Tibial nerve (tissue), 4 donors: ENCODE results near the gene NKAIN2. TPM values are rescaled to one million over a fixed set of nuclear protein-coding genes. Genes with fewer than 3 reads are reported as not detected.
"Not testable (repeated sequence)": the region's sequence is repeated elsewhere in the genome, so short reads cannot be mapped to it uniquely, and the experiment has no call there.

Experiments
- DNase-seq, 2 donors: peaks; one replicate each; pipeline ENCODE4 v3.0.0-alpha.2; 2019; ENCODE audit warnings: low spot score in 2 of 2
- H3K27ac ChIP-seq, 4 donors: fragments of 200-600 bp; sonication (generic) in 3 of 4; one replicate each; pipeline ENCODE4 v1.5.1; 2017 to 2019; ENCODE audit warnings: mild to moderate bottlenecking in 1 of 4
- H3K27me3 ChIP-seq, 2 donors: fragments of 200-600 bp; sonication (generic) in 1 of 2; one replicate each; pipeline versions ENCODE4 v1.5.1 to v1.6.0; 2017 to 2019
- H3K36me3 ChIP-seq, 3 donors: fragments of 200-600 bp; sonication (generic); one replicate each; pipeline ENCODE4 v1.5.1; 2018 to 2019
- H3K4me1 ChIP-seq, 4 donors: fragments of 200-600 bp; sonication (generic) in 3 of 4; one replicate each; pipeline ENCODE4 v1.5.1; 2017 to 2019
- H3K4me3 ChIP-seq, 4 donors: fragments of 200-600 bp; sonication (generic) in 3 of 4; one replicate each; pipeline ENCODE4 v1.5.1; 2017 to 2019; ENCODE audit warnings: mild to moderate bottlenecking in 1 of 4, moderate library complexity in 1 of 4
- H3K9me3 ChIP-seq, 4 donors: fragments of 200-600 bp; sonication (generic) in 3 of 4; one replicate each; pipeline ENCODE4 v1.5.1; 2017 to 2019
- CTCF ChIP-seq, 5 experiments: fragments of 200-600 bp in 3 of 5; fragments of 450-650 bp in 2 of 5; sonication (generic) in 3 of 5; IDR thresholded peaks; one replicate each; pipeline ENCODE4 v1.5.1; 2016 to 2019; ENCODE audit warnings: antibody characterized with exemption in 5 of 5, mild to moderate bottlenecking in 3 of 5, moderate library complexity in 2 of 5
- EP300 ChIP-seq, 2 donors: sonication (generic); formaldehyde crosslinking; IDR thresholded peaks; one replicate each; pipeline ENCODE4 v1.6.1; 2017; ENCODE audit warnings: antibody characterized with exemption in 2 of 2, mild to moderate bottlenecking in 1 of 2
- POLR2A ChIP-seq, 2 donors: fragments of 450-650 bp; IDR thresholded peaks; one replicate each; pipeline ENCODE4 v1.6.1; 2017; ENCODE audit warnings: antibody characterized with exemption in 2 of 2, mild to moderate bottlenecking in 2 of 2, moderate library complexity in 2 of 2
- WGBS, 2 donors: methylation state at CpG; one replicate each; pipeline ENCODE4 v1.1.5; 2018; 5-methylcytosine and 5-hydroxymethylcytosine counted together
- total RNA-seq, 4 donors: library from RNA; depleted of rRNA; stranded (reverse); fragments of >200 nt; gene quantifications; one replicate each; pipeline ENCODE4 v1.1.0, GENCODE V29; 2016

NKAIN2 gene
- total RNA-seq, 4 donors from 2014 or later: 8.1 to 20.8 (median 15.2) TPM

GRCh38 chr6:124722141-124722878 is 918.6 kb downstream of the NKAIN2 start:
- Histone ChIP-seq H3K27me3 (no peaks in the 10 kb centered on the region), H3K4me3 (no peak overlapping the region), H3K4me1 (peaks cover 0 to 3% (median 0%) of the 10 kb centered on the region in 4 donors), H3K9me3 (no peaks in the 10 kb centered on the region), H3K36me3 (no peaks in the 10 kb centered on the region), H3K27ac (no peak overlapping the region)
- 66 to 80% methylated on average over 3 of the region's 3 CpGs for WGBS, 2 donors
- TF ChIP-seq EP300 (IDR thresholded peaks at IDR 0.05): no peak
- no peak for TF ChIP-seq POLR2A (IDR thresholded peaks at IDR 0.05)
- TF ChIP-seq CTCF (IDR thresholded peaks at IDR 0.05): no peak
- no peak for DNase-seq

GRCh38 chr6:124723671-124724070 is 920.0 kb downstream of the NKAIN2 start:
- Histone ChIP-seq H3K36me3 (no peaks in the 10 kb centered on the region), H3K4me3 (no peak overlapping the region), H3K27me3 (no peaks in the 10 kb centered on the region), H3K9me3 (no peaks in the 10 kb centered on the region), H3K4me1 (peaks cover 0 to 3% (median 0%) of the 10 kb centered on the region in 4 donors), H3K27ac (no peak overlapping the region)
- no peak for DNase-seq
- TF ChIP-seq POLR2A (IDR thresholded peaks at IDR 0.05): no peak
- no peak for TF ChIP-seq CTCF (IDR thresholded peaks at IDR 0.05)
- no peak for TF ChIP-seq EP300 (IDR thresholded peaks at IDR 0.05)

GRCh38 chr6:124737804-124738203 is 934.1 kb downstream of the NKAIN2 start:
- H3K9me3 ChIP-seq, H3K4me1 ChIP-seq, DNase-seq, H3K4me3 ChIP-seq, H3K27ac ChIP-seq, H3K36me3 ChIP-seq, H3K27me3 ChIP-seq: not testable (repeated sequence)
- WGBS, 2 donors: 79 to 94% methylated on average over 1 of the region's 1 CpG

- H3K27ac ChIP-seq: no peak overlapping the region
- H3K27me3 ChIP-seq: no peaks in the 10 kb centered on the region
- H3K4me3 ChIP-seq: no peak overlapping the region
- H3K4me1 ChIP-seq: no peaks in the 10 kb centered on the region
- no peaks in the 10 kb centered on the region for H3K36me3 ChIP-seq
- TF ChIP-seq CTCF (IDR thresholded peaks at IDR 0.05): no peak
- TF ChIP-seq POLR2A (IDR thresholded peaks at IDR 0.05): no peak
- no peak for TF ChIP-seq EP300 (IDR thresholded peaks at IDR 0.05)
- no peak for DNase-seq
- peaks cover 0 to 4% (median 2%) of the 10 kb centered on the region in 4 donors for H3K9me3 ChIP-seq
These were observed 934.8 kb downstream of the NKAIN2 start for GRCh38 chr6:124738482-124738881.

- no peak for DNase-seq
- no peaks in the 10 kb centered on the region for H3K4me1 ChIP-seq
- H3K9me3 ChIP-seq: no peaks in the 10 kb centered on the region
- H3K27ac ChIP-seq: no peak overlapping the region
- H3K36me3 ChIP-seq: no peaks in the 10 kb centered on the region
- WGBS, 2 donors: 95 to 98% methylated on average over 2 of the region's 2 CpGs
- H3K27me3 ChIP-seq: no peaks in the 10 kb centered on the region
- TF ChIP-seq EP300 (IDR thresholded peaks at IDR 0.05) (no peak), CTCF (IDR thresholded peaks at IDR 0.05) (no peak), POLR2A (IDR thresholded peaks at IDR 0.05) (no peak)
- no peak overlapping the region for H3K4me3 ChIP-seq
These were observed 937.7 kb downstream of the NKAIN2 start for GRCh38 chr6:124741341-124741740.
